ENCODE results near the gene TULP4.

Gene TULP4

GRCh38 chr6:158514991-158515390 is 202.7 kb downstream of the TULP4 start:
- H3K27me3 ChIP-seq (ENCODE audit: insufficient read depth, low read length, poor library complexity): no peaks in the 10 kb centered on the region
- H2BK5ac ChIP-seq (ENCODE audit: low read length): no peak overlapping the region
- no peaks in the 10 kb centered on the region for H3K79me1 ChIP-seq (ENCODE audit: low read length)
- H2BK15ac ChIP-seq (replicated peaks; ENCODE audit: low read depth): no peak overlapping the region
- H3K4ac ChIP-seq (ENCODE audit: low read depth, low read length): no peak overlapping the region
- H3K4me2 ChIP-seq (ENCODE audit: low read length): no peak overlapping the region
- no peak overlapping the region for H2AK5ac ChIP-seq (ENCODE audit: low read length)
- no peak overlapping the region for H3K4me3 ChIP-seq (ENCODE audit: low read length)
- H4K5ac ChIP-seq (ENCODE audit: low read length): no peak overlapping the region
- H3K9ac ChIP-seq (ENCODE audit: low read length): no peak overlapping the region
- WGBS (ENCODE audit: extremely low coverage, insufficient coverage, low lambda C conversion rate): no CpG with 5 or more reads among the region's 8 CpGs
- H2BK120ac ChIP-seq (ENCODE audit: low read depth, low read length): no peak overlapping the region
- no peak for DNase-seq
- no peak overlapping the region for H3K23ac ChIP-seq (ENCODE audit: low read length)
- no peaks in the 10 kb centered on the region for H3K4me1 ChIP-seq (ENCODE audit: control insufficient read depth, low read depth, low read length)
- no peak overlapping the region for H4K8ac ChIP-seq (ENCODE audit: low read depth, low read length)
- H3K18ac ChIP-seq (ENCODE audit: low read length): no peak overlapping the region
- no peaks in the 10 kb centered on the region for H3K36me3 ChIP-seq (ENCODE audit: control insufficient read depth, insufficient read depth, low read length)
- H3K56ac ChIP-seq (ENCODE audit: low read length): no peak overlapping the region
- H3K79me2 ChIP-seq (ENCODE audit: control insufficient read depth, insufficient read depth, low read length): no peaks in the 10 kb centered on the region
- H3K27ac ChIP-seq (ENCODE audit: low read depth, low read length): no peak overlapping the region

GRCh38 chr6:158516098-158516497 is 203.8 kb downstream of the TULP4 start:
- Histone ChIP-seq H3K79me1 (ENCODE audit: low read length) (no peaks in the 10 kb centered on the region), H3K9ac (ENCODE audit: low read length) (no peak overlapping the region), H2BK15ac (replicated peaks; ENCODE audit: low read depth) (no peak overlapping the region), H3K56ac (ENCODE audit: low read length) (no peak overlapping the region), H3K18ac (ENCODE audit: low read length) (no peak overlapping the region), H2AK5ac (ENCODE audit: low read length) (no peak overlapping the region), H2BK120ac (ENCODE audit: low read depth, low read length) (no peak overlapping the region), H3K27me3 (ENCODE audit: insufficient read depth, low read length, poor library complexity) (no peaks in the 10 kb centered on the region), H4K8ac (ENCODE audit: low read depth, low read length) (no peak overlapping the region), H3K4me1 (ENCODE audit: control insufficient read depth, low read depth, low read length) (no peaks in the 10 kb centered on the region), H2BK5ac (ENCODE audit: low read length) (no peak overlapping the region), H3K4ac (ENCODE audit: low read depth, low read length) (no peak overlapping the region), H3K4me3 (ENCODE audit: low read length) (no peak overlapping the region), H3K36me3 (ENCODE audit: control insufficient read depth, insufficient read depth, low read length) (no peaks in the 10 kb centered on the region), H4K5ac (ENCODE audit: low read length) (no peak overlapping the region), H3K23ac (ENCODE audit: low read length) (no peak overlapping the region), H3K79me2 (ENCODE audit: control insufficient read depth, insufficient read depth, low read length) (no peaks in the 10 kb centered on the region), H3K4me2 (ENCODE audit: low read length) (no peak overlapping the region), H3K27ac (ENCODE audit: low read depth, low read length) (no peak overlapping the region)
- no CpG with 5 or more reads among the region's 33 CpGs for WGBS (ENCODE audit: extremely low coverage, insufficient coverage, low lambda C conversion rate)
- DNase-seq: no peak

GRCh38 chr6:158517038-158517437 is 204.8 kb downstream of the TULP4 start:
- Histone ChIP-seq H3K4ac (ENCODE audit: low read depth, low read length) (no peak overlapping the region), H2BK5ac (ENCODE audit: low read length) (no peak overlapping the region), H2AK5ac (ENCODE audit: low read length) (no peak overlapping the region), H2BK120ac (ENCODE audit: low read depth, low read length) (no peak overlapping the region), H3K23ac (ENCODE audit: low read length) (no peak overlapping the region), H3K56ac (ENCODE audit: low read length) (no peak overlapping the region), H3K27me3 (ENCODE audit: insufficient read depth, low read length, poor library complexity) (no peaks in the 10 kb centered on the region), H4K5ac (ENCODE audit: low read length) (no peak overlapping the region), H3K79me2 (ENCODE audit: control insufficient read depth, insufficient read depth, low read length) (no peaks in the 10 kb centered on the region), H3K27ac (ENCODE audit: low read depth, low read length) (no peak overlapping the region), H3K79me1 (ENCODE audit: low read length) (no peaks in the 10 kb centered on the region), H3K4me1 (ENCODE audit: control insufficient read depth, low read depth, low read length) (no peaks in the 10 kb centered on the region), H3K4me2 (ENCODE audit: low read length) (no peak overlapping the region), H2BK15ac (replicated peaks; ENCODE audit: low read depth) (no peak overlapping the region), H4K8ac (ENCODE audit: low read depth, low read length) (no peak overlapping the region), H3K9ac (ENCODE audit: low read length) (no peak overlapping the region), H3K36me3 (ENCODE audit: control insufficient read depth, insufficient read depth, low read length) (no peaks in the 10 kb centered on the region), H3K4me3 (ENCODE audit: low read length) (no peak overlapping the region), H3K18ac (ENCODE audit: low read length) (no peak overlapping the region)
- no CpG with 5 or more reads among the region's 8 CpGs for WGBS (ENCODE audit: extremely low coverage, insufficient coverage, low lambda C conversion rate)
- DNase-seq: no peak

- H3K4me3 ChIP-seq (ENCODE audit: low read length): no peak overlapping the region
- no peaks in the 10 kb centered on the region for H3K36me3 ChIP-seq (ENCODE audit: control insufficient read depth, insufficient read depth, low read length)
- no peak overlapping the region for H3K56ac ChIP-seq (ENCODE audit: low read length)
- no peaks in the 10 kb centered on the region for H3K79me2 ChIP-seq (ENCODE audit: control insufficient read depth, insufficient read depth, low read length)
- no peak overlapping the region for H3K4ac ChIP-seq (ENCODE audit: low read depth, low read length)
- no peak overlapping the region for H2AK5ac ChIP-seq (ENCODE audit: low read length)
- no peak overlapping the region for H3K18ac ChIP-seq (ENCODE audit: low read length)
- no peak overlapping the region for H4K8ac ChIP-seq (ENCODE audit: low read depth, low read length)
- no peak overlapping the region for H2BK5ac ChIP-seq (ENCODE audit: low read length)
- no peaks in the 10 kb centered on the region for H3K79me1 ChIP-seq (ENCODE audit: low read length)
- no peak for DNase-seq
- H3K4me2 ChIP-seq (ENCODE audit: low read length): no peak overlapping the region
- WGBS (ENCODE audit: extremely low coverage, insufficient coverage, low lambda C conversion rate): no CpG with 5 or more reads among the region's 5 CpGs
- H3K4me1 ChIP-seq (ENCODE audit: control insufficient read depth, low read depth, low read length): no peaks in the 10 kb centered on the region
- H2BK120ac ChIP-seq (ENCODE audit: low read depth, low read length): no peak overlapping the region
- H3K27ac ChIP-seq (ENCODE audit: low read depth, low read length): no peak overlapping the region
- H2BK15ac ChIP-seq (replicated peaks; ENCODE audit: low read depth): no peak overlapping the region
- no peak overlapping the region for H3K23ac ChIP-seq (ENCODE audit: low read length)
- no peaks in the 10 kb centered on the region for H3K27me3 ChIP-seq (ENCODE audit: insufficient read depth, low read length, poor library complexity)
- no peak overlapping the region for H4K5ac ChIP-seq (ENCODE audit: low read length)
- no peak overlapping the region for H3K9ac ChIP-seq (ENCODE audit: low read length)
These were observed 205.3 kb downstream of the TULP4 start for GRCh38 chr6:158517581-158517980.

- Histone ChIP-seq H3K9ac (ENCODE audit: low read length) (peak overlapping the region; percentile 52), H3K36me3 (ENCODE audit: control insufficient read depth, insufficient read depth, low read length) (no peaks in the 10 kb centered on the region), H3K27ac (ENCODE audit: low read depth, low read length) (no peak overlapping the region), H2BK120ac (ENCODE audit: low read depth, low read length) (no peak overlapping the region), H4K5ac (ENCODE audit: low read length) (no peak overlapping the region), H2BK15ac (replicated peaks; ENCODE audit: low read depth) (no peak overlapping the region), H3K23ac (ENCODE audit: low read length) (no peak overlapping the region), H3K79me1 (ENCODE audit: low read length) (no peaks in the 10 kb centered on the region), H3K4me3 (ENCODE audit: low read length) (peak overlapping the region; percentile 2), H3K4me2 (ENCODE audit: low read length) (peak overlapping the region; percentile 66), H3K56ac (ENCODE audit: low read length) (peak overlapping the region; percentile 62), H2BK5ac (ENCODE audit: low read length) (no peak overlapping the region), H3K27me3 (ENCODE audit: insufficient read depth, low read length, poor library complexity) (no peaks in the 10 kb centered on the region), H3K4me1 (ENCODE audit: control insufficient read depth, low read depth, low read length) (no peaks in the 10 kb centered on the region), H3K79me2 (ENCODE audit: control insufficient read depth, insufficient read depth, low read length) (no peaks in the 10 kb centered on the region), H3K18ac (ENCODE audit: low read length) (no peak overlapping the region), H4K8ac (ENCODE audit: low read depth, low read length) (no peak overlapping the region), H3K4ac (ENCODE audit: low read depth, low read length) (no peak overlapping the region), H2AK5ac (ENCODE audit: low read length) (no peak overlapping the region)
- no CpG with 5 or more reads among the region's 18 CpGs for WGBS (ENCODE audit: extremely low coverage, insufficient coverage, low lambda C conversion rate)
- peak; percentile 94 for DNase-seq
These were observed 206.2 kb downstream of the TULP4 start for GRCh38 chr6:158518191-158519127.
